ENCODE data around the gene GPC6.

DNA sequence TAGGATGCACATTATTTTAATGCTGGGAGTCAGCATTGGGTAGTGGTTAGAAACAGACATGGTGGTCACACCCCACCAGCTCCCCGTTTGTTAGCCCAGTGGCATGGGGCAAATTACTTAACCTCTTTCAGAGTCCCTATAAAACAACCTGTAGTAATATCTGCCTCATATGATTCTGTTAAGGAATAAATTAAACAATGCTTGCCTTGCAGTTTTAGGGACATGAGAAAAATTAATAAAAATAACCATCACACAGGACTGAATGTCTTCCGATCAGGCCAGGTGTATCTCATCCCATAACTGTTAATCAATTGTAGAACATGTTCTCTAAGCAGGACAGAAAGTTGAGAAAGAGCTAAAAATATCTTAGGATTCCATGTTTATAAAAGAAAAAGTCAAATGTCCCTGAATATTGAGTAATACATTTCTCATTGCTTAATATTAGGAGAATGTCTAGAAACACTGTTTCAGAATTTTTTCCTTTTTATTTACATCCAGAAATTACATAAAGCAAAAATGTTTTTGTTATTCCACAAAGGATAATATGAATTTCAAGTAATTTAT, 196.5 kb downstream of the GPC6 start:
- TF ChIP-seq POLR2A (IDR thresholded peaks at IDR 0.05; ENCODE audit: low read depth, low read length) (no peak), POLR2AphosphoS5 (IDR thresholded peaks at IDR 0.05; ENCODE audit: low read depth, low read length) (no peak), TAF1 (IDR thresholded peaks at IDR 0.05; ENCODE audit: borderline replicate concordance, low read depth, low read length) (no peak)
